Esophagus muscularis mucosa (tissue), 3 donors: Measurements from ENCODE around the gene TUBA4A.

ENCODE experiments used
- POLR2A ChIP-seq: fragments of 450-650 bp; IDR thresholded peaks from one replicate; pipeline ENCODE4 v1.6.1; 2017; ENCODE audit warnings: antibody characterized with exemption, moderate library complexity, mild to moderate bottlenecking, low read depth
- TF ChIP-seq, protein P1 (sequence below), 3 experiments: fragments of 200-600 bp in 2 of 3; fragments of 450-650 bp in 1 of 3; sonication (generic) in 2 of 3; IDR thresholded peaks; one replicate each; pipeline ENCODE4 v1.5.1; 2017 to 2019; ENCODE audit warnings: antibody characterized with exemption in 3 of 3, mild to moderate bottlenecking in 2 of 3, moderate library complexity in 1 of 3

DNA sequence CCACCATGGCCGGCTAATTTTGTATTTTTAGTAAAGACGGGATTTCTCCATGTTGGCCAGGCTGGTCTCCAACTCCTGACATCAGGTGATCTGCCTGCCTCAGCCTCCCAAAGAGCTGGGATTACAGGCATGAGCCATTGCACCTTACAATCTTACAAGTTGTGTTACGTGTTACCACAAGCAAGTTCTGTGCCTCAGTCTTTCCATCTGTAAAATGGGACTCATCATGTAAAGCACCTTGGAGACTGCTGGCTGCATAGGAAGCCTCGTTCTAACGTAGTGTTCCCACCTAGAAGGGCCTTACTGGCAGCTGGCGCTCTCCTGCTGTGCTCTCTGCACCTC lies 35.4 kb upstream of the TUBA4A start:
- TF ChIP-seq, protein P1, sequence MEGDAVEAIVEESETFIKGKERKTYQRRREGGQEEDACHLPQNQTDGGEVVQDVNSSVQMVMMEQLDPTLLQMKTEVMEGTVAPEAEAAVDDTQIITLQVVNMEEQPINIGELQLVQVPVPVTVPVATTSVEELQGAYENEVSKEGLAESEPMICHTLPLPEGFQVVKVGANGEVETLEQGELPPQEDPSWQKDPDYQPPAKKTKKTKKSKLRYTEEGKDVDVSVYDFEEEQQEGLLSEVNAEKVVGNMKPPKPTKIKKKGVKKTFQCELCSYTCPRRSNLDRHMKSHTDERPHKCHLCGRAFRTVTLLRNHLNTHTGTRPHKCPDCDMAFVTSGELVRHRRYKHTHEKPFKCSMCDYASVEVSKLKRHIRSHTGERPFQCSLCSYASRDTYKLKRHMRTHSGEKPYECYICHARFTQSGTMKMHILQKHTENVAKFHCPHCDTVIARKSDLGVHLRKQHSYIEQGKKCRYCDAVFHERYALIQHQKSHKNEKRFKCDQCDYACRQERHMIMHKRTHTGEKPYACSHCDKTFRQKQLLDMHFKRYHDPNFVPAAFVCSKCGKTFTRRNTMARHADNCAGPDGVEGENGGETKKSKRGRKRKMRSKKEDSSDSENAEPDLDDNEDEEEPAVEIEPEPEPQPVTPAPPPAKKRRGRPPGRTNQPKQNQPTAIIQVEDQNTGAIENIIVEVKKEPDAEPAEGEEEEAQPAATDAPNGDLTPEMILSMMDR (IDR thresholded peaks at IDR 0.05), result no peak
- TF ChIP-seq POLR2A, result no peak
